ENCODE measurements around the gene PPP1R14C.

PPP1R14C gene

GRCh38 chr6:150255840-150256239, 113.0 kb downstream of the PPP1R14C start:
- WGBS, 2 donors (ENCODE audit: extremely low coverage in 2 of 2, insufficient read length in 2 of 2, insufficient replicate concordance in 1 of 2): no CpG with 5 or more reads among the region's 9 CpGs

GRCh38 chr6:150256618-150257272, 113.9 kb downstream of the PPP1R14C start:
- Histone ChIP-seq H3K18ac (ENCODE audit: low read length) (no peak overlapping the region), H3K4me2 (ENCODE audit: insufficient read depth, low read length, poor library complexity, severe bottlenecking) (no peak overlapping the region), H2BK5ac (ENCODE audit: low read length) (no peak overlapping the region), H3K4ac (ENCODE audit: low read length) (no peak overlapping the region), H2BK120ac (ENCODE audit: low read depth, low read length) (no peak overlapping the region), H3K4me3 (ENCODE audit: low read length in 2 of 2) (no peak overlapping the region), H3K27ac (replicated peaks; ENCODE audit: low read length) (no peak overlapping the region), H2AFZ (ENCODE audit: low read length) (no peak overlapping the region), H3K9ac (ENCODE audit: low read depth, low read length, poor library complexity) (no peak overlapping the region), H2BK15ac (ENCODE audit: low read length) (no peak overlapping the region), H3K14ac (ENCODE audit: low read length) (no peak overlapping the region), H3K36me3 (replicated peaks in 1 of 2; ENCODE audit: control insufficient read depth in 2 of 2, insufficient read depth in 2 of 2, low read length in 2 of 2) (peaks cover 0 to 6% of the 10 kb centered on the region in 2 donors), H2BK12ac (ENCODE audit: low read length) (no peak overlapping the region), H3K27me3 (ENCODE audit: control insufficient read depth in 3 of 3, insufficient read depth in 3 of 3, low read depth in 1 of 3, low read length in 3 of 3) (no peaks in the 10 kb centered on the region), H2AK5ac (ENCODE audit: low read depth, low read length) (no peak overlapping the region), H4K91ac (ENCODE audit: low read depth, low read length, poor library complexity) (no peak overlapping the region), H3K79me1 (ENCODE audit: low read depth, low read length) (no peaks in the 10 kb centered on the region), H3K4me1 (ENCODE audit: control insufficient read depth in 2 of 2, insufficient read depth in 1 of 2, low read depth in 1 of 2, low read length in 2 of 2) (peaks cover 0 to 1% of the 10 kb centered on the region in 2 donors), H3K23ac (ENCODE audit: low read depth, low read length, poor library complexity) (no peak overlapping the region), H3K9me3 (replicated peaks in 1 of 2; ENCODE audit: control insufficient read depth in 2 of 2, insufficient read depth in 1 of 2, low read depth in 1 of 2, low read length in 2 of 2) (peaks cover 2 to 9% of the 10 kb centered on the region in 2 donors), H4K8ac (ENCODE audit: low read depth, low read length) (no peak overlapping the region)
- no CpG with 5 or more reads among the region's 8 CpGs for WGBS, 2 donors (ENCODE audit: extremely low coverage in 2 of 2, insufficient read length in 2 of 2, insufficient replicate concordance in 1 of 2)
- no peak for DNase-seq (ENCODE audit: low spot score)

More at GRCh38 chr6:150255840-150256239, 113.0 kb downstream of the PPP1R14C start:
- H3K14ac ChIP-seq (ENCODE audit: low read length): no peak overlapping the region
- no peak overlapping the region for H3K23ac ChIP-seq (ENCODE audit: low read depth, low read length, poor library complexity)
- peaks cover 0 to 6% of the 10 kb centered on the region in 2 donors for H3K36me3 ChIP-seq (replicated peaks in 1 of 2; ENCODE audit: control insufficient read depth in 2 of 2, insufficient read depth in 2 of 2, low read length in 2 of 2)
- H2BK5ac ChIP-seq (ENCODE audit: low read length): no peak overlapping the region
- H3K4me1 ChIP-seq (ENCODE audit: control insufficient read depth in 2 of 2, insufficient read depth in 1 of 2, low read depth in 1 of 2, low read length in 2 of 2): peaks cover 2 to 4% of the 10 kb centered on the region in 2 donors
- H4K8ac ChIP-seq (ENCODE audit: low read depth, low read length): no peak overlapping the region
- peaks cover 2 to 10% of the 10 kb centered on the region in 2 donors for H3K9me3 ChIP-seq (replicated peaks in 1 of 2; ENCODE audit: control insufficient read depth in 2 of 2, insufficient read depth in 1 of 2, low read depth in 1 of 2, low read length in 2 of 2)
- DNase-seq (ENCODE audit: low spot score): no peak
- H3K18ac ChIP-seq (ENCODE audit: low read length): no peak overlapping the region
- no peak overlapping the region for H2BK120ac ChIP-seq (ENCODE audit: low read depth, low read length)
- H2AK5ac ChIP-seq (ENCODE audit: low read depth, low read length): no peak overlapping the region
- no peak overlapping the region for H3K4me2 ChIP-seq (ENCODE audit: insufficient read depth, low read length, poor library complexity, severe bottlenecking)
- H3K79me1 ChIP-seq (ENCODE audit: low read depth, low read length): no peaks in the 10 kb centered on the region
- no peak overlapping the region for H2AFZ ChIP-seq (ENCODE audit: low read length)
- H4K91ac ChIP-seq (ENCODE audit: low read depth, low read length, poor library complexity): no peak overlapping the region
- no peak overlapping the region for H3K9ac ChIP-seq (ENCODE audit: low read depth, low read length, poor library complexity)
- no peak overlapping the region for H3K4ac ChIP-seq (ENCODE audit: low read length)
- no peak overlapping the region for H2BK12ac ChIP-seq (ENCODE audit: low read length)
- no peaks in the 10 kb centered on the region for H3K27me3 ChIP-seq (ENCODE audit: control insufficient read depth in 3 of 3, insufficient read depth in 3 of 3, low read depth in 1 of 3, low read length in 3 of 3)
- no peak overlapping the region for H3K27ac ChIP-seq (replicated peaks; ENCODE audit: low read length)
- no peak overlapping the region for H2BK15ac ChIP-seq (ENCODE audit: low read length)
- H3K4me3 ChIP-seq (ENCODE audit: low read length in 2 of 2): peak overlapping the region in 1 of 2 donors; percentile 19

- Histone ChIP-seq H3K4me1 (ENCODE audit: control insufficient read depth in 2 of 2, insufficient read depth in 1 of 2, low read depth in 1 of 2, low read length in 2 of 2) (peaks cover 0 to 4% of the 10 kb centered on the region in 2 donors), H3K4ac (ENCODE audit: low read length) (no peak overlapping the region), H3K27ac (replicated peaks; ENCODE audit: low read length) (no peak overlapping the region), H3K4me3 (ENCODE audit: low read length in 2 of 2) (no peak overlapping the region), H2BK12ac (ENCODE audit: low read length) (no peak overlapping the region), H3K36me3 (replicated peaks in 1 of 2; ENCODE audit: control insufficient read depth in 2 of 2, insufficient read depth in 2 of 2, low read length in 2 of 2) (peaks cover 0 to 3% of the 10 kb centered on the region in 2 donors), H3K79me1 (ENCODE audit: low read depth, low read length) (no peaks in the 10 kb centered on the region), H3K14ac (ENCODE audit: low read length) (no peak overlapping the region), H3K23ac (ENCODE audit: low read depth, low read length, poor library complexity) (no peak overlapping the region), H3K9me3 (replicated peaks in 1 of 2; ENCODE audit: control insufficient read depth in 2 of 2, insufficient read depth in 1 of 2, low read depth in 1 of 2, low read length in 2 of 2) (peaks cover 2 to 3% of the 10 kb centered on the region in 2 donors), H2AFZ (ENCODE audit: low read length) (no peak overlapping the region), H2BK5ac (ENCODE audit: low read length) (no peak overlapping the region), H2AK5ac (ENCODE audit: low read depth, low read length) (no peak overlapping the region), H3K18ac (ENCODE audit: low read length) (no peak overlapping the region), H4K8ac (ENCODE audit: low read depth, low read length) (no peak overlapping the region), H3K27me3 (ENCODE audit: control insufficient read depth in 3 of 3, insufficient read depth in 3 of 3, low read depth in 1 of 3, low read length in 3 of 3) (no peaks in the 10 kb centered on the region), H4K91ac (ENCODE audit: low read depth, low read length, poor library complexity) (no peak overlapping the region), H3K9ac (ENCODE audit: low read depth, low read length, poor library complexity) (no peak overlapping the region), H3K4me2 (ENCODE audit: insufficient read depth, low read length, poor library complexity, severe bottlenecking) (no peak overlapping the region), H2BK120ac (ENCODE audit: low read depth, low read length) (no peak overlapping the region), H2BK15ac (ENCODE audit: low read length) (no peak overlapping the region)
- WGBS, 2 donors (ENCODE audit: extremely low coverage in 2 of 2, insufficient read length in 2 of 2, insufficient replicate concordance in 1 of 2): no CpG with 5 or more reads among the region's 5 CpGs
- no peak for DNase-seq (ENCODE audit: low spot score)
Observed at GRCh38 chr6:150258381-150258780, 115.5 kb downstream of the PPP1R14C start.

GRCh38 chr6:150260931-150261330, 118.1 kb downstream of the PPP1R14C start:
- Histone ChIP-seq H3K27me3 (ENCODE audit: control insufficient read depth in 3 of 3, insufficient read depth in 3 of 3, low read depth in 1 of 3, low read length in 3 of 3) (no peaks in the 10 kb centered on the region), H4K91ac (ENCODE audit: low read depth, low read length, poor library complexity) (no peak overlapping the region), H3K4me1 (ENCODE audit: control insufficient read depth in 2 of 2, insufficient read depth in 1 of 2, low read depth in 1 of 2, low read length in 2 of 2) (peaks cover 0 to 4% of the 10 kb centered on the region in 2 donors), H3K4me2 (ENCODE audit: insufficient read depth, low read length, poor library complexity, severe bottlenecking) (no peak overlapping the region), H2BK120ac (ENCODE audit: low read depth, low read length) (no peak overlapping the region), H3K18ac (ENCODE audit: low read length) (no peak overlapping the region), H3K23ac (ENCODE audit: low read depth, low read length, poor library complexity) (no peak overlapping the region), H2BK5ac (ENCODE audit: low read length) (no peak overlapping the region), H3K4ac (ENCODE audit: low read length) (no peak overlapping the region), H2AFZ (ENCODE audit: low read length) (no peak overlapping the region), H3K79me1 (ENCODE audit: low read depth, low read length) (no peaks in the 10 kb centered on the region), H3K36me3 (replicated peaks in 1 of 2; ENCODE audit: control insufficient read depth in 2 of 2, insufficient read depth in 2 of 2, low read length in 2 of 2) (peaks cover 0 to 3% of the 10 kb centered on the region in 2 donors), H3K9me3 (replicated peaks in 1 of 2; ENCODE audit: control insufficient read depth in 2 of 2, insufficient read depth in 1 of 2, low read depth in 1 of 2, low read length in 2 of 2) (peaks cover under 1 to 3% of the 10 kb centered on the region in 2 donors), H4K8ac (ENCODE audit: low read depth, low read length) (no peak overlapping the region), H3K4me3 (ENCODE audit: low read length in 2 of 2) (no peak overlapping the region), H3K14ac (ENCODE audit: low read length) (no peak overlapping the region), H3K9ac (ENCODE audit: low read depth, low read length, poor library complexity) (no peak overlapping the region), H3K27ac (replicated peaks; ENCODE audit: low read length) (no peak overlapping the region), H2BK12ac (ENCODE audit: low read length) (no peak overlapping the region), H2BK15ac (ENCODE audit: low read length) (no peak overlapping the region), H2AK5ac (ENCODE audit: low read depth, low read length) (no peak overlapping the region)
- no peak for DNase-seq (ENCODE audit: low spot score)
- WGBS, 2 donors (ENCODE audit: extremely low coverage in 2 of 2, insufficient read length in 2 of 2, insufficient replicate concordance in 1 of 2): no CpG with 5 or more reads among the region's 2 CpGs
